GM21423 (cell line): ENCODE measurements around the gene UBE3B.

Source experiments
- ATAC-seq: cut with Tn5 transposase; IDR thresholded peaks from one replicate; pipeline ENCODE4 v1.9.1; 2021; ENCODE audit warnings: mild to moderate bottlenecking, moderate library complexity; ENCODE audit not compliant: unreplicated experiment

The UBE3B gene

DNA sequence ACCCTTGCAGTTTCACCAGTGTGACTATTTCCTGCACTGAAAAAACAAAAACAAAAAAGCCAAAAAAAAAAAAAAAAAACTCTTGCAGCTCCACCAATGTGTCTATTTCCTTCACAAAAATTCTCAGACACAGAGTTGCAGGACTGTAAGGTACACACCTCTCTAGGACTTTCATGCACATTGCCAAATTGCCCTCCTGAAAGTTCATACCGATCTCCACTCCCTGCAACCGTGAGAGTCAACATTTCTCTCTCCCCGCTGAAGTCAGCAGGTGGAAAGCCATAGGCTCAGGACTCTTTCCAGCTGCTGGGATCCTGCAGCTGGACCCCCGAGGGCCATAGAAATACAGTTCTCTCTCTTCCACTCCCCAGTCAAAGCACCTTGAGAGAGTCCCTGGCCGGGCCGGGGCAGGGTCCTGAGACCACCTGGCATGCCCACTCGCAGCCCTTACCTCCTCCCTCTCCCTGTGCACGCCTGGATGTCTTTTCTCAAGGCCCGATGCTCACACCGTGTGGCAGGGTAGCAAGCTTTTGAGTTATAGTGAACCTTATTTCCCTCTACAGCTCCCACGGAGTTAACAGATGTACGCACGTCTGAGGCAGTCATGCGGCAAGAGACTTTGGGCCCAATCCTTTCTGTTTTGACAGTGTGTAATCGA lies 72.3 kb downstream of the UBE3B start:
- no peak for ATAC-seq

DNA sequence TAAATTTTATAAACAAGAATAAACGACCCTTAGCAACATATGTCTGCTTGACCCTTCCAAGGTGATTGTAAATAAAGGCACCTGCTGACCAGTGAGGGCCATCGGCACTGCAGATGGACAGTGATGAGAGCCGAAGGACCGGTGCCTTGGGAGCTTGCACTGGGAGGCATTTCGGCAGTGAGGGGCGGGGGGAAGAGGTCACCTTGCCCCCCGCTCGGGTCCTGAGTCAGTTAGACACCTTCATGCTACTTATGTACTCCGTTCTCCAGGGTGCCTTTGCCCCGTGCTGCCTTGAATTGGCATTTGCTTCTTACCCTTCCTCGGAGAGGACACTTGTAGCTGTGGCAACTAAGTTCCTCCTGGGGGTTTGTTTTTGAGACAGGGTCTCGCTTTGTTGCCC lies 72.8 kb downstream of the UBE3B start:
- no peak for ATAC-seq

DNA sequence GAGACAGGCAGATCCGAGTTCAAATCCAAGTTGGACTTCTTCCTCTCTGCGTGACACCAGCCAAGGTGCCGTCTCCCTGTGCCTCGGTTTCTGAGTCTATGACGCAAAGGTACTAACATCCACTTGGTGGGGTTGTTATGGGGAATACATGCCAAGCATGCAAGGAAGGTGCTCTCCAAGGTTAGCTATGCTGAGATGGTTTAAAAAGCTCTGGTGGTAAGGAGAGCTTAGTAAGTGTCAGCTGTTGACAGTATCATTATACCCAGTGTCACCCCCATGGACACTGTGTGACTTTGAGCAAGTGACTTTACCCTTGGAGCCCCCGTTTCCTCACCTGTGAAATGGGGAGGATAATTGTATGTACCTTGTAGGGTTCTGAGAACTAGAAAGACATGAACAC lies 73.7 kb downstream of the UBE3B start:
- ATAC-seq: no peak

DNA sequence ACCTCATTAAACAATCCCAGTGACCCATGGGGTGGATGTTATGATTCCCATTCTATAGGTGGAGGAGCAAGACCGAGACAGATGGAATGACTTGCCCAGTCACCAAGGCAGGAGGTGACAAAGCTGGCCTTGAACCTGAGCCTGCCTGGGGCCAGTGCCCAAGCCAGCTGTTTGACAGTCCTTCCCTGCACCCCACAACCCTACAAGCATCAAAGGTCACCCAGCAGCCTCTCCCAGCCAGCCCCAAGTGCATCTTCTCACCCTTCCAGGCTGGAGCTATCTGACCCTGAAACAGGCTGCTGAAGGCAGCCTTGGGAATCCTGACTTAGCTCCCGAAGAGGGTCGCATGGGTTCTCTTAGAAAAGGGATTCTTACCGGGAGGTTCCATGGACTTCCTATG lies 75.5 kb downstream of the UBE3B start:
- ATAC-seq: no peak

DNA sequence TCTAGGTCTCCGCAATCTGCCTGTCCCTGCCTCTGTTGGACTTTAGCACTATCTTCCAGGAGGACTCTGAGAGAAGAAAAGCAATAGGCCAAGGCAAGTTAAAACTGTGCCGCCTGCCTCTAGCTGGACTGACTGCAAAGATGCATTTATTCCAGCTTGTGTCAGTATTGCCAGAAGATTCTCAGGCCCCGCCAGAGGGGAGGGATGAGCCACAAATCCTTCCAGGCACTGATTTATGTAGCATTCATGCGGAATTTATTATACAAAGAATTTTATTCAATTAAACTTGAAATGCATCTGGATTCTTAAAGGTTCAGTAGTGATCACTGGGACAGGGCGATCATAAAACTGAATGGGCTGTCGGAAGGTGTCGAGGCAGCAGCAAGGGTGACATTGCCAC lies 76.0 kb downstream of the UBE3B start:
- no peak for ATAC-seq

DNA sequence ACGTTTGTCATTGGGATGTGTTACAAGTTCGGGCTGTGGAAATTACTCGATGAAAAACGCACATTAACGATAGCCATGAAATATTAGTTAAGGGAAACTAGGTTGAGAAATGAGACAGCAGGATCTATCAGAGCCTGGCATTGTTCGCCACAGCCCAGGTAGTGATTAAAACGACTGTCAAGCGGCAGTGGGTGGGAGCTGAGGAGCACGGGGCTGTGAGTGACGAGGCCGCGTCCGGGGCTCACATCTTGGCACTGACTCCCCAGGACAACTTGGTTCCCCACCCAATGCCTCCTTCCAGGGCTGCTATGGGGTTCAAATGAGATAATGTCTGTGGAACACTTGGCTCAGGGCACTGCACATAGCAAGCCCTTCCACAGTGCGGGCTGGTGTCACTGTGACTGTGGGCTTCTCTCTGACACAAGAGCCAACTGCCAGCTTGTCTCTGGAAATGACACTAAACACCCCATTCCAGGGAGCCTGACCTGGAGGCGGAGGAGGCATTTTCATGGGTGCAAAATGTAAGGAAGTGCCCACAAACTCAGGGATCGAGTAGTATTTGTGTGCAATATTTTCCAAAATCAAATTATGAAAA lies 76.6 kb downstream of the UBE3B start:
- no peak for ATAC-seq

DNA sequence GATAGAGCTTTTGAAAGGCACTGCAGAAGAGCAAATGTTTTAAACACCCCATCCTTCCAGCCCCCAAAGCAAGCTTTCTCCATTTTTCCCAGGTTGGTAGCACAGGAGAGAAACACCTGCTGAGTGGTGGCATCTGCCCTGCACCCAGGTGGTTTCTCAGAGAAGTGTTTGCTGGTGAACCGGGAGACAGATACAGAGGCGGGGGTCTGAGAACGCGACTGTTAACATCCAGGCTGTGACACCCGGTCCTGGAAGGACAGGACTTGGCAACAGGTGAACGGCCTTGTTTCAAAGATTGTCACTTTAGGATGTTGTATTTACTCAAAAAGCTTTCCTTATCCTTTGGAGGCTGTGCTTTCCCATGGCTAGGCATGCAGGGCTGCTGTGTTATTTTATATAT lies 77.3 kb downstream of the UBE3B start:
- ATAC-seq: no peak

DNA sequence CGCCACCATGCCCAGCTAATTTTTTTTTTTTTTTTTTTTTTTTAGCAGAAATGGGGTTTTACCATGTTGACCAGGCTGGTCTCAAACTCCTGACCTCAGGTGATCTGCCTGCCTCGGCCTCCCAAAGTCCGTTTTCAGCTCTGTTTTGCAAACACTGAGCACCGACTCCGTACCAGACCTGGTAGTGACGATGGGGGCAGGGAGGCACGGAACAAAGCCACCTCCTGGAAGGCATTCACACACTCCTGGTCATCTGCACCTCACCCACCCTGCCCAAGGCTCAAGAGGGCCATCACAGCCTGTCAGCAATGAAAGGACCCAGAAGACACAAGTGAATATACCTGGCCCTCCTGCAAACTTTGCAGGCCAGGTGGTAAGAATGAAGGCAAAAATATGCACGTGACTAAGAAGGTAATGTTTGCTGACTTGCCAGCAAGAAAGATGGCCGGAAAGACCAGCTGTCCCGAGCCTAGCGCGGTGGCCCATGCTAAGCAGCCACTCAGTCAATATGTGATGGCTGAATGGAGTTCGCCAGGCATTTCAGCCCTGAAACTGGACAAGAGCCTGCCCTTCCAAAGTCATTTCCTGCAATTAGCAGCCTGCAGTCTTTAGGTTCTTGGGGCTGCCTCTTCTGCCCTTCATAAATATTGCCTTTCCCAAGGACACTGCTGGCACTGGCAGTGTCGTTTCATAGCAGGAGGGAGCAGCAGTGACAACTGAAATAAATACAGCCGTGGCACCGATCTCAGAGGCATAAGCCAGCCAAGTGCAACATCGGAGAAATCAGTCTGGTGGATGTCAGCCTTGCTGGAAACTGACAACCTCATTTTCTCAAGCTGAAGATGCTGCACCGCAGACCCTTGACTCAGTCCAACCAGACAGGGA lies 78.2 kb downstream of the UBE3B start:
- no peak for ATAC-seq

DNA sequence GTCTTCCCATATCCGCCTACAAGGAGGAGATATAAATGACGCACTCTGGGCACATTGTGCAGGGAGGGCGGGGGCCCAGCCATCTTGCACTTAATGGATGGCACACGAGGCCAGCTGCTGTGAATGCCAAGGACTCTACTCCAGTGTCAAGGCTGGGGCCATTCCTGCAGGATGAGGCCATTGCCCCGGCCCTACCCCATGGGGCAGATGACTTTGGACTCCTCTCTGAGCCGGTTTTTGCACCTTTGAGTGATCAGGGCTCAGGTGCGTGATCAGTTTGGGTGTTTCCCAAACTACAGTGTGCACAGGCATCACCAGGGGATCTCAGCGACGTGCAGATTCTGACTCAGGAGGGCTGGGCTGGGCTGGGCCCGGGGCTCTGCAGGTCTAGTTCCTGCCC lies 79.8 kb downstream of the UBE3B start:
- no peak for ATAC-seq

DNA sequence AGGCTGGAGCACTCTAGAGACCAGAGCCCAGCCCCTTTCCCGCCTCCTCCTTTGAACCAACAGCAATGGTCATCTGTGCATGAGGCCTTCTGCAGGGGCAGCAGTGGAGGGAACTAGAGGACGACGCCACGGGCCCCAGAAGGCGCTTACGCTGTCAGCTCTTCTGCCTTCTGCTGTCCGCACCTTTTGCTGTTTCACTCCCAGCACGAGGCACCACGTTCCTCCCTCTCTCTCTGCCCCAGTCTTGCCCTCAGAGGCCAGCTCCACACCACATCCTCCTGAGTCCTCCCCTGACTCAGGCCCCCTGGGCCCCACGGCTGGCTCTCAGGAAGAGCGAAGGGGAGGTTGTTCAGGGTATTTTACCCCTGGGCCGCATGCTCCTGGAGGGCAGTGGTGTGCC lies 80.4 kb downstream of the UBE3B start:
- no peak for ATAC-seq

DNA sequence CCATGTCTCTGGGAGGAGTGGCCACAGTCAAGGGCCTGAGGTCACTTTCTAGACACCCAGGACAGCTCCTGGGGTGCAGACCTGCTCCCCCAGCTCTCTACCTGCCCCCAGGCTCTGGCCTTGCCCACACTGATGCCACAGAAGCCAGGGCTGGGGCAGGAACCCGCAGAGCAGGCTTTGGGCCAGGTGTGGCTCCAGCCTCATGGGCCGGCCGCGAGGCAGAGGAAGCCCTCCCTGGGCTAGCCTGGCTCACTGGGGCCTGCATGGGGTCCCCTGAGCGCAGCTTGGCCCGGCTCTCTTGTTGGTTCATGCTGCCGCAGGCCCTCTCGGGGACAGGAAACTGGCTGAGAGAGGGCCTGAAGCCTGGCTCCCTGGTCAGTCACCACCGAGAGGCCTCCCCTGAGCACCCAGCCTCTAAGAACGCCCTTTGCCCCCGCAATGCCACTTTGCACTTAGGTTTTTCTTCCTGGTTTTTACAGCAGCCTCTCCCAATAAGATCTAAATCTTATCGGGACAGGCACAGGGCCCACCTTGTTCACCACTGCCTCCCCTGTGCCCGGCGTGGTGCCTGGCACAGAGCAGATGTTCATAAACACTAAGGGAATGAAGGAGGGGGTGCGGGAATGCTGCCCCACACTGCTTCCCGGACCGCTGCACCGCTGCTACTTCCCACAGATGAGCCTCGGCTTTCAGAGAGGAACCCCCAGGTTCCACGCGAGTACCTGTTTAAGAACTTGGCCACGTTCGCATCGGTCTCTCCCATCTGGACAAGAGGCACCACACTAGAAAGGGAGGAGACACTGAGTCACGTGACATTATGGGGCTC lies 81.2 kb downstream of the UBE3B start:
- no peak for ATAC-seq

DNA sequence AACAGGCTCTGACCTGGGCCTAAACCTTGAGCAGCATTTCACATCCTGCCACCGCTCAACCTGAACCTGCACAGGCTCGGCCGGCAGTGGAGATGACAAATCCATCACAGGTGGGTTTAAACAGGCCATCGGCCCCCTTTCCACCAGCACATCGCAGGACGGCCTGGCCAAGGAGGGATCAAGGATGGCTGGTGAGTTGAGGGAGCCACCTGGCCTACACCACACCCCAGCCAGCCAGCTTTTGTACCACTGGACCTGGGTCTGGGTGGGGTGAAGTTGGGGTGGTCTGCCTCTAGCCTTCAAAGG lies 81.7 kb downstream of the UBE3B start:
- ATAC-seq: no peak

DNA sequence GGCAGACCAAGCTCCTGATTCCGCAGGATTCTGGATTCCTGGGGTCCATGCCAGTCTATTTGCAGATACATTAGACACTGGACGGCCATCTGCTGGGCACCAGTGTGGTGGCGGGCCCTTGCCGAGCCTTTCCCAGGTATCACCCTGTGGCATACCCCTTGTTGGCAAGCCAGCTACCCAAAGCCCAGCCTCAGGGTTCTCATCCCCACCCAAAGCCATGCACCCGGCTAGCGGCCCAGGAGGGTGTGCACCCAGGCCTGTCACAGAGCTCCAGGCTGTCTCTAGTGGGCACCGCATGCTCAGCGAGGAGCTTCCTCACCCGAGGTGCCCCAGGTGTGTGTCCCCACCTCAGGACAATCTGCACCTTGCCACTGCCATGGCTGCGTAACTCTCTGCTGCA lies 82.2 kb downstream of the UBE3B start:
- no peak for ATAC-seq

DNA sequence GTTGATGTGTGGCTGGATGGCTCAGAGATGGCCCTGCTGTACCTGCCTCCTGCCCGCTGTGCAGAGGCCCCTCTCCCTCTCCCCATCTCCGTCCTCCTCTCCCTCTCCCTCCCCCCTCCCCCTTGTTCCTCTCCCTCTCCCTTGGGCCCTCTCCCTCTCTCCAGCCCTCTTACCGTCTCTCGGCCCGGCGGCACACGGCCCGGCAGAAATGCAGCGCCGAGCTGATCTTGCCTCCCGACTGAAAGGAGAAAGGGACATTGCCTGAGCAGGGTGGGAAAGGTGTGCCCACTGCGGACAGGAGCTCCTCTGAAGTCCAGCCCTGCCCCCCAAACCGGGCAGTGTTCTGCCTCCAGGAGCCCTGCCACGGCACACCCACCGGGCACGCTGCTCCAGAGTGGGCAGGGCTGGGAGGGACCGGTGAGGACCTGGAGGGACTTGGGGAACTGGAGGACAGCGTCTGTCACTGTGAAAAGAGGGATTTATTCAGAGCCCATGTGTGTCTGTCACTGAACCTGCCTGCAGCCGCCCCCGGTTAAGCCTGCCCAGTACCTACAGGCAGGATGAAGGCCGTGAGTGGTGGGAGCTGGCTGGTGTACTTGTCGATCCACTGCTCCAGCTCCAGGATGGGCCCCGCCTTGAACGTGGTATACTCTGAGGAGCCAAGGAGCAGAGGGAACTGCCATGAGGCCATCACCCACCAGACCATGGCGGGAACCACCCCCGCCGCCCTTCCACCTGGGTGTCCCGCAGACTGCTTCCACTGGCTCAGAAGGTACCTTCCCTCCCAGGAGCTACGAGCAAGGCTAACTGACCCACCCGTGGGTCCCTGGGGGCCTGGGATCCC lies 83.7 kb downstream of the UBE3B start:
- no peak for ATAC-seq

DNA sequence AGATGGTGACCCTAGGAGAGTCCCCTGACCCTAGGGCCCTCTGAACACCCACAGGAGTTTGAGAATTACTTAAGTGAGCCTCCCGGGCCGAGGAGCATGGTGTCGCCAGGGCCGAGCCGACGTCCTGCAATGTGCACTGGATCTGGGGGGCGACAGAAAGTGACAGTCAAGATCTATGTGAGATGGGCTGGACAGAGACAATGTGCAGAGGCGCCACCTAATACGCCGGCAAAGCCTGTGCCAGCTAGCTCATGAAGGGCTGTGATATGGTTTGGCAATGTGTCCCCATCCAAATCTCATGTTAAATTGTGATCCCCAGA lies 84.2 kb downstream of the UBE3B start:
- no peak for ATAC-seq

DNA sequence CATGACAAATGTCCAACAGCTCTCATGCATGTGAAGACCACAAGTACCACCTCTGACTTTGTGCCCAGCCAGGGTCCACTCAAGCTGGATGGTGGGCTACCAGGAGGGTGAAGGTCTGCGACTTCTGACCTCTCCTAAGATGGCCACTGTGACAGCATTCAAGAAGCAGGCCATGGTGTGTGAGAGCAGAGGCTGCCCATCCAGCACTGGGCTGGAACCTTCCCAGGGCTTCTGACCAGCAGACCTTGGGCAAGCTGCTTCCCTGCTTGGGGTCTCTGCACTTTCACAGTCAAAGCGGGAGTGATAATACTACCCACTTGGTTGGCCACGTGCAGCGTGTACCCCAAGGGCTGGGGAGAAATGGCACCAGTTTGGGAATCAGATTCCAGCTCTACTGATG lies 85.4 kb downstream of the UBE3B start:
- ATAC-seq: no peak

DNA sequence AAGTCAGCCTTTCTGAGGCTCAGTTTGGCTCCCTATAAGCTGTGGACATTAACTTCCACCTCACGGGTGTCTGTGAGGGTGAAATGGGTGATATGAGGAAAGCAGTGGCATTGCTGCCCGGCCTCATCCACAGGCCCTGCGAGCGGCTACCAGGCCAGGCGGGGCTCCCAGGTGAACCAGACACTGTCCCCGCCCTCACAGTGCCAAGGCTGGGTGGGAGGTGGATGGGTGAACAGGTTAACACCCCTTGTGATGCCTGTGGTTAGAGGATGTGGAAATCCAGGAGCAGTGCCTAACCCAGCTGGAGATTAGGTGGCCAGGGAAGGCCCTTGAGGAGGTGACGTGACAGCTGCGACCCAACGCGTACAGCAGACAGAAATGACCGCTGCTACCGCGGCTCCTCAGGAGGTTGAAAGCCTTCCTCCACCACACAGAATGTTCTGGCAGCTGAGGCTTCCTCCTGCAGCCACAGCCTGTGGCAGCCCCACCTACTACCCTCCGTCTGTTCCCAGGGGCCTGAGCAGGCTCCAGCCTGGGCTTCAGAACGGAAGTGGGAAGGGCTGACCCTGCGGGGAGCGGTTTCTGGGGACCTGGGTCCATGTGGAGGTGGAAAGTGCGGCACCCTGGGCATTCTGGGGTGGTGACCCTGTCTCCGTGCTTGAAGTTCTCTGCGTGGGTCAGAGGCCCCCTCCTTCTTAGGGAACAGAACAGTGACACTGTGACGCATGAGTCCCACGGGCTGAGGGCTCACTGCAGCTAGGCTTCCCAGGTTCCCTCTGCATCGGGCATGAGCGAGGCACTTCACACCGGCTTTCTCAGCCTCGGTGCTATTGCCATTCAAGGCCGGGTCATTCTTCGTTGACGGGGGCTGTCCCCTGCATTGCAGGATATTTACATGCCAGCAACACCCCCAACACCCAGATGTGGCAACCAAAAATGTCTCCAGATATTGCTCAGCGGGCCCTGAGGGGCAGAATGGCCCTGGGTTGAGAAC lies 86.2 kb downstream of the UBE3B start:
- no peak for ATAC-seq

DNA sequence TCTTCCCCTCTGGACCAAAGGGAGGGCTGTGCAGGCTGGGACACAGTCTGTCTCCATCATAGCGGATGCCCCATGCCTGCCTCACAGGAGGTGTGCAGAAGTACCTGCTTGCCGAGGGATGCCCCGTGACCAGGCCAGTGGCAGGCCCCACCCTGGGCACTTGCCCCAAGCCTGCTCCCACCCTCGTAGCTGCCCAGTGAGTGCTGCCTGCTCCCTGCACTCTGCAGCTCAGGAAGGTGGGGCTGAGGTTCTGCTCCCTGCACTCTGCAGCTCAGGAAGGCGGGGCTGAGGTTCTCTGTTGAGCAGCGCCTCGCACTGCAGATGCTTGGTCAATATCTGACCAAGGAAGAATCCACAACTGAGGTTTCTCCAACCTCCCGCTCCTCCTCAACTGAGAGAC lies 89.0 kb downstream of the UBE3B start:
- no peak for ATAC-seq

DNA sequence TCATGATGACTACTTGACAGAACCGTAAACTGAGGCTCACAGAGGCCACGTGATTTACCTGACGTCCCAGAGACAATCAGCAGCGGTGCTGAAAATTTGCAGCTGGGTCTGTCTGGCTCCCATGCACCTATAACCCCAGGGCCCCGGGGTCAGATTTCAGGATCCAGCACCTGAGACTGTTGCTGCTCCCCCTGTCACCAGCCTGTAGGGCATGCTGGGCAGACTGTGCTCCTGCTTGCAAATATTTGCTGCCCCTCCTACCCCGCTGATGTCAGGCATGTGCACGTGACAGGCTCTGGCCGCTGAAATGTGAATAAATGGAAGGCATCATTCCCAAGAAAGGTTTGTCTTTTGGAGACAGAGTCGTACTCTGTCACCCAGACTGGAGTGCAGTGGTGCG lies 89.9 kb downstream of the UBE3B start:
- no peak for ATAC-seq

DNA sequence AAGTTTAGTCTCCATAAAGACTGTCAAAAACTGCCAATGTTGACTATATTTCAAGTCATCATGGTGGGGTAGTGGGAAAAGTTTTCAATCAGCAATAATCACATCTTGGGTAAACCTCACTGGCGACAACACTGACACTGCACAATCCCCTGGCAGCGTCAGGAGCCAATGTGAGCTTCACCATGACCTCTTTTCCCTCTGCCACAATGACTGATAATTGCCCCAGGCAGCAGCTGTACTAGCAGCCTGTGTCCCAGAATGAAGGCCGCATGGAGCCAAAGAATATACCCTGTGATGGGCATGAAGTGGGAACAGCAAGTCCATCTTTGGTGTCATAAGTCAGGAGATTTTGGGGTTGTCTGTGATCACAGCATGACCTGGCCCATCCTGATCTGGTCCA lies 90.5 kb downstream of the UBE3B start:
- ATAC-seq: no peak
